Measurements from ENCODE around the gene ZNF777.

The ZNF777 gene

DNA sequence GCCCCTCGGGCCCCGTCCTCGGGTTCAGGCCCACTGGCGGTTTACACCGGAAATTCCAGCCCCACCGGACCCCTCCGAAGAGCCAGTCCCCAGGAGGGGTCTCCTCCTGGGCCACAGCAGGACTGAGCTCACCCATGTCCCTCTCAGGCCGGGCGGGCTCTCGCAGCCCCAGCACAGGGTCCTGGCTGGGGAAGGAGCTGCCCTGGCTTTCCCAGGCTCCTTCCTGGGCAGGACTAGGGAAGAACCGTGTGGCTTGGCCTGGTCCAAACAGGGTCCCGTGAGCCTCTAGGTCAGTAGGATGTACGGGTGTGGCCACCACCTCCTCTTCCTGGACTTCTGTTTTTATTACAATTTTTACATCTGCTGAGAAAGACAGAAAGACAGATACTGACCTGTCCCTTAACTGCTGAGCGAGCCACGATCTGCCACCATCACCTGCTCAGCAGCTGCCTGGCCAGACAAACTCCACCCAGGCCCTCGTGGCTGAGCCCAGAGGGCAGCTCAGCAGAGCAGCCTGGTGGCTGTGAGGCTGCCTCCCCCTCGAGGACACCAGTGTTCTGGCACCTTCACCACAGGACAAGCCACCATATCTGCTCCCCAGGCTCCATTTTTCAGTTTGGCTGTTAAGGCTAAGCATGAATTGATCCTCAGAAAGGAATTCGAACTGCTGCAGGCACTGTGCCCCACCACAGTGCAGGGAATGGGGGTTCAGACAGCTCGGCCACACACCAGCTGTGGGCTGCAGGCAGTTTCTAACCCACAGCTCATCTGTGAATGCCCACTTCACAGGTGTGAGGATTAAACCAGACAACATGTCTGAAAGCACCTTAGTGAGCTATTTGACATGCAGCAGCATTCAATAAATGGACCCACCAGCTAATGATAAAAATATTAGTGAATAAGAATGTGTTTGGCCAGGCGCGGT lies 14.5 kb upstream of the ZNF777 start:
- DNase-seq = no peak

GRCh38 chr7:149474309-149475120 lies 13.7 kb upstream of the ZNF777 start:
- no peak for DNase-seq

GRCh38 chr7:149473251-149473650 lies 12.4 kb upstream of the ZNF777 start:
- no peak for DNase-seq

- DNase-seq = no peak
Observed at GRCh38 chr7:149471289-149471953, 10.6 kb upstream of the ZNF777 start.

GRCh38 chr7:149469806-149470205 lies 8.9 kb upstream of the ZNF777 start:
- no peak for DNase-seq

DNA sequence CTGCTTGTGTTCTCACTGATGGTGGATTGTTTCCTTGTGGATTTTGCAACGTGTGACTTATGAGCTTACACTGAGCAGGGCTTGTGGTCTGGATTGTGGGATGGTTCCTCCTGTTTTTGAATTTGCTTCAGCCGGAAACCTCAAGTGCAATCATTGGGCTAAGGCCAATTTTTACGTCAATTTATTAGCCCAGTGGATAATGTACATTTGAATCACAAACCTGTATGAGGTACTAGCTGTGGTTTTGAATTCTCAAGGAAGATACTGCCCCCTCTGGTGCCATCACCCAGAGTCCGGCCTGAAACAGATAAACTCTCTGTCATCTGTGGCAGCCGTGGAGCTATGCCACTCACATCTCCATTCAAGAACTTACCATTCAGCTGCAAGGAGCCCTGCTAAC lies 7.3 kb upstream of the ZNF777 start:
- DNase-seq = no peak

- DNase-seq = no peak
Observed at GRCh38 chr7:149467321-149467859, 6.5 kb upstream of the ZNF777 start.

DNA sequence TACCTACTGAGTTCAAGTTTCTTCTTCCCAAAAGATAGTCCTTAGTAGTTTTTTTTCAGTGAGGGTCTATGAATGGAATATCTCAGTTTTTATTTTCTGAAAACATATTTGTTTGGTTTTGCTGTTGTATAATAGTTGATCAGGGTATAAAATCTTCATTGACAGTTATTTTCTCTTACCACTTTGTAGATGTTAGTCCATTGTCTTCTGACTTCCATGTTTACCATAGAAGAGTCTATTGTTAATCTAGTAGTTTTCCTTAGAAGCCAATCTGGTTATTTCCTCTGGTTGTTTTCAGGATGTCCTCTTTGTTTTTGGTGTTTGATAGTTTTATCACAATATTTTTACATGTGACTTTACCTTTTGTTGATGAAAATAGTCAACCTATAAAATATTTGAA lies 5.5 kb upstream of the ZNF777 start:
- no peak for DNase-seq

GRCh38 chr7:149463500-149464161 lies 2.8 kb upstream of the ZNF777 start:
- DNase-seq = no peak

GRCh38 chr7:149462101-149462520 lies 1.2 kb upstream of the ZNF777 start:
- DNase-seq = no peak

DNA sequence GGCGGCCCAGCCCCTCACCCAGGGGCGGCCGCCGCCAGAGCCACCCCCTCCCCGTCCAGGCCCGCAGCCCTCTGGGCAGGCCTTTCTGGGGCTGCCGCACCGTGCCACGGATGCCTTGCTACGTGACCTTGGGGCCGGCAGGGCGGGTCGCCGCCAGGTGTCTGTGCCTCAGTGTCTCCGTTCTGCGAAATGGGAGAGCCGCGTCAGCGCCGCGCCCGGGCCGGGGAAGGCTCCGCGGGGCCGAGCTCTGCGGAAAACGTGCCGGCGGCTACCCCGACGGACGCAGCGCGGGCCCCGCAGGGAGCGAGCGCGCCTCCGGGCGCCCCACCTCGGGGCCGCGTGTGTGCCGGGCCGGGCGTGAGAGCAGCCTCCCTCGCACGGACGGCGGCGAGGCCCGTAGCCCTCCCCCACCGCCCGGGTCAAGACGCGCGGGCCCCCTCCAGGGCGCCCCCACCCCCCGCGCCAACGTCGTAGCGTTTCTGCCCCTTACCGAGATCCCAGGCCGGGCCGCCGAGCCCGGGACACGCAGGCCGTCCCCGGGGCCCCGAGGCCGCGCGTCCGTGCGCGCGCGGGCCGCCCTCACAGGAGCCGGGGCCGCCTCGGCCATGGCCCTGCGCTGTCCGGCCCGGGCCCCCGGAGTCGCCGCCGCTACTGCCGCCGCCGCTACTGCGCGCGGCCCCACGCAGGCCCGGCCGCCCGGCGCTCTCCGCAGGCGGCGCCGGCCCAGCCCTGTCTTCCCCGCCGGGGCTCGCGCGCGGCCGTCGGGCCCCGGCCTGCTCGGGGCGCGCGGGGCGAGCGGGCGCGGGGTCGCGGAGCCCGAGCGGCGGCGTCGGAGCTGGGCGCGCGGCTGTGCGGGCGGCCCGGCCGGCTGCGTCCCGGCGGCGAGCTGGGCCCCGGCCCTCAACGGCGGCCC lies 1.1 kb downstream of the ZNF777 start:
- peak; percentile 65 for DNase-seq

GRCh38 chr7:149459201-149459539 lies 1.7 kb downstream of the ZNF777 start:
- DNase-seq = no peak

GRCh38 chr7:149458235-149458634 lies 2.6 kb downstream of the ZNF777 start:
- DNase-seq = no peak

DNA sequence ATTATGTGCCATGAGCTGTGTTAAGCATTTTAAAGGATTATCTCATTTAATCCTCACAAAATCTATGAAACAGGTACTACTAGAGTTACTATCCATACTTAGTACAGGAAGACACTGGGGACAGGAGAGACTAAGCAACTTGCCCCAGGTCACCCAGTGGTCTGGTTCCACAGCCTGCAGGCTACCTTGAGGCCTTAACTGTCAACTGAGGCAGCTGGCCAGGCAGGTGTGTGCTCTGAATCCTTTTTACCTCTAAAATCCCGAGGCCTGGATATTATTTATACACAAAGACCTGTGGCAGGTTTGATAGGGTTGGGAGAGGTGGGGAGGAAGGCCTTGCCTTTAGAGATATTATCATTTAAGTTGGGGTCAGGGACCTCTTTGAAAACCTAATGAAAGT lies 3.1 kb downstream of the ZNF777 start:
- DNase-seq = no peak

GRCh38 chr7:149456506-149457421 lies 4.1 kb downstream of the ZNF777 start:
- DNase-seq = no peak

DNA sequence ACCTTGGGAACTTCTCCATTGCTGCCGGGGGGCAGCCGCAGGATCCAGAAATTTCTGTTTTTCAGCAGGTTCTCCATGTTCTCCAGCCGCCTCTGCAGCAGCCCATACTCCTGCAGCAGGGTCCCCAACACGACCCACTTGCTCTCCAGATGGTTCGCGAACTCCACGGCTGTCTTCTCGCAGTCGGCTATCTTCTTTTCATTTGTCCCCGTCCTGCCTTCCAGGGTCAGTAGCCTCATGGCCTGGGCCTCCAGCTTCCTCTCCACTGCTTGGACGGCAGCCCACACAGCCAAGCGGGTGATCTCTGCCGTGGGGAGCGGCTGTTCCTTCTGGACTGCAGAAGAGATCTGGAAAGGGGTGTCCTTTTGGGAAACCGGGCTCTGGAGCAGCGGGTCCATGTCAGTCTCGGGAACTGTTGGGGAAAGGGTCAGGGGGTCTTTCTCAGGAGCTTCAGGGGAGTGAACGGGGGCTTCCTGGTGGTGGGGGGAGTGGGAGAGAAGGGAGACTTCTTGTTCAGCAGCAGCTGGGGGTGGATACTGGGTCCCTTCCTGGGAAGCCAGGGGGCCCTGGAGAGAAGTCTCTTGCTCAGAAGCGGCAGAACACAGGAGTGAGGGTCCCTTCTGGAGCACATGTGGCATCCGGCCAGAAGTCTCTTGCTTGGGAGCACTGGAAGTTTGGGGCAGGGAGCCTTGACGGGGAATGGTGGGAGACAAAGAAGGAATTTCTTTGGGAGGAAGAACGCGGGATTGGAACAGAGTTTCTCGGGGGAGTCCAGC lies 5.5 kb downstream of the ZNF777 start:
- no peak for DNase-seq

- no peak for DNase-seq
Observed at GRCh38 chr7:149454750-149455149, 6.1 kb downstream of the ZNF777 start.

DNA sequence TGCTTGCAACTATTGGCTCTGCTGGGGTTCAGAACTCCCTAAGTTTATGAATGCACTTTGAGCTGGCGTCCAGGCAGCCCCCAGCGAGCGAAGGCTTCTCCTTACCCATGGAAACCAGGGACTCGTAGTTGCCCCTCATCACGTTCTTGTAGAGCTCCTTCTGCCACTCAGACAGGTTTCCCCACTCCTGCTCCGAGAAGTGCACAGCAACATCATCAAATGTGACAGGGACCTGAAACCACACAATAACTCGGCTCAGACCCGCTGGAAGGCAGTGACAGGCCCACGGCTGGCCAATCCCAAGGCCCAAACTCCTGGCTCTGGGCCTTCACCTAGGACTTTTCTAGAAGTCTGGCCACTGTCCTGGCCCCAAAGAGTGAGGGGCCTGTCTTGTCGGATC lies 6.9 kb downstream of the ZNF777 start:
- DNase-seq = no peak

DNA sequence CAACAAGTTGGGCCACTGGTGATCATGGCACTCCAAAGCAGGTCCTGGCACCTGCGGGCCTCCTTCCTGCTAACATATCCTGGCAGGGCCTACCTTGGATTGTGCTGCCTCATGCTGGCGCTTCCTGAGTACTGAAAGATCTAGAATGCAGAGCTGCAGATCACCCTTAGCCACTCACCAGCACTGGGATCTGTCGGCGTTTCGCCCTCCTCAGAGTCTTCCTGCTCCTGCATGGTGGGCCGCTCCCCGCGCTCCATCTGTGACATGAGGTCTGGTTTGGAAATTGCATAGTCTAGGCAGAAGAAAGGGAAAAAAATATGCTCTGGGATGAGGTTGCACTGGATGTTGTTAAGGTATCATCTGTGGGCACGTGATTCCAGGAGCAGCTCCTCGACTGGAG lies 10.0 kb downstream of the ZNF777 start:
- no peak for DNase-seq

DNA sequence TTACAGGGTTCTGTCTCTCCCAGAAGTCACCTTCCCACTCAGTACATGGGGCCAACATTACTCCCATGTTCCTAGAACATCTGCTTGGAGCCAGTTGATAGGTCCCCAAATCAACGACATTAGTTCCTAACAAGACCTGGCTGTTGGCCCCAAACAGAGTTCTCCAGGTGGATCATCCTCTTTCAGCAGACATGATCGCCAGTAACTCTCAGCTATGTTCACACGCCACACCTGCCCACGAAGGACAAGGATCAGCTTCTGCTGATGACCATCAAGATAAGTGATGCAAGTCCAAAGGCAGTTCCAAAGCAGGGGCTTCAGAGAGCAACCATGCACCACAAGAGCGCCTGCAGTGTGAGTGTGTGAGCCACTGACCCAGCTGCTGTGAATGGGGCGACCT lies 11.0 kb downstream of the ZNF777 start:
- no peak for DNase-seq

Data from activated CD8-positive, alpha-beta memory T cell treated with anti-CD3 and anti-CD28 coated beads, Interleukin-2, amount 50 U/mL, for 48 hours (primary cell).